Measurements from ENCODE around the gene MTHFSD. TPM values are rescaled to one million over a fixed set of nuclear protein-coding genes. Genes with fewer than 3 reads are reported as not detected.

MTHFSD gene
- total RNA-seq, 1 donor from 2014 or later, result 29.1 TPM

GRCh38 chr16:86510465-86511261, 44.4 kb downstream of the MTHFSD start, which contains the start of gene FOXF1:
Gene FOXF1 (plus strand): TSS chr16:86510527. CDS start chr16:86510570, 43 bp downstream.
- H3K4me1 Mint-ChIP-seq, result peaks cover 21% of the 10 kb centered on the region
- peak within 1 kb of the TSS; percentile 53 for H3K27ac Mint-ChIP-seq
- peaks cover 64% of the 10 kb centered on the region for H3K27me3 Mint-ChIP-seq
- peaks cover 4% of the 10 kb centered on the region for H3K36me3 Mint-ChIP-seq (ENCODE audit: low read depth)
- no peaks in the 10 kb centered on the region for H3K9me3 Mint-ChIP-seq
- DNase-seq, result peak; percentile 69
- peak within 1 kb of the TSS; percentile 75 for H3K4me3 Mint-ChIP-seq
- intact Hi-C loops (cut with micrococcal nuclease), result loop anchor here (5.0 kb wide), 1 partner anchor 223 kb away; no protein-coding TSS in a partner anchor

GRCh38 chr16:86509759-86510464, 45.1 kb downstream of the MTHFSD start:
- DNase-seq, result no peak
- Mint-ChIP-seq H3K27me3 (peaks cover 63% of the 10 kb centered on the region), H3K9me3 (no peaks in the 10 kb centered on the region), H3K36me3 (ENCODE audit: low read depth) (peaks cover 4% of the 10 kb centered on the region), H3K27ac (no peak overlapping the region), H3K4me1 (peaks cover 21% of the 10 kb centered on the region), H3K4me3 (peak overlapping the region; percentile 75)
- intact Hi-C loops (cut with micrococcal nuclease), result loop anchor here (2.0 to 5.0 kb wide), 2 partner anchors 55 to 223 kb away; no protein-coding TSS in a partner anchor

- intact Hi-C loops (cut with micrococcal nuclease), result loop anchor here (2.0 kb wide), 1 partner anchor 56 kb away; no protein-coding TSS in a partner anchor
- Mint-ChIP-seq H3K27me3 (peaks cover 64% of the 10 kb centered on the region), H3K4me1 (peaks cover 21% of the 10 kb centered on the region), H3K9me3 (no peaks in the 10 kb centered on the region), H3K27ac (peak overlapping the region; percentile 76), H3K36me3 (ENCODE audit: low read depth) (peaks cover 4% of the 10 kb centered on the region), H3K4me3 (peak overlapping the region; percentile 75)
- DNase-seq, result peak; percentile 82
Observed at GRCh38 chr16:86508947-86509758, 45.9 kb downstream of the MTHFSD start.

- Mint-ChIP-seq H3K9me3 (no peaks in the 10 kb centered on the region), H3K4me3 (peak overlapping the region; percentile 58), H3K27me3 (peaks cover 66% of the 10 kb centered on the region), H3K36me3 (ENCODE audit: low read depth) (peaks cover 4% of the 10 kb centered on the region), H3K4me1 (peaks cover 21% of the 10 kb centered on the region), H3K27ac (peak overlapping the region; percentile 69)
- DNase-seq, result no peak
- intact Hi-C loops (cut with micrococcal nuclease), result loop anchor here (2.0 kb wide), 1 partner anchor 57 kb away; no protein-coding TSS in a partner anchor
Observed at GRCh38 chr16:86508028-86508946, 46.7 kb downstream of the MTHFSD start.

- Mint-ChIP-seq H3K27ac (peak overlapping the region; percentile 69), H3K4me3 (peak overlapping the region; percentile 58), H3K9me3 (no peaks in the 10 kb centered on the region)
Observed at GRCh38 chr16:86507173-86508027, 47.6 kb downstream of the MTHFSD start.

GRCh38 chr16:86505899-86506864, 48.9 kb downstream of the MTHFSD start:
- Mint-ChIP-seq H3K27ac (peak overlapping the region; percentile 63), H3K9me3 (no peaks in the 10 kb centered on the region), H3K4me3 (no peak overlapping the region), H3K27me3 (peaks cover 72% of the 10 kb centered on the region), H3K36me3 (ENCODE audit: low read depth) (peaks cover 4% of the 10 kb centered on the region), H3K4me1 (peaks cover 18% of the 10 kb centered on the region)
- no peak for DNase-seq
- intact Hi-C loops (cut with micrococcal nuclease), result no loop called here

More at GRCh38 chr16:86507173-86508027, 47.6 kb downstream of the MTHFSD start:
- Mint-ChIP-seq H3K27me3 (peaks cover 67% of the 10 kb centered on the region), H3K4me1 (peaks cover 21% of the 10 kb centered on the region), H3K36me3 (ENCODE audit: low read depth) (peaks cover 4% of the 10 kb centered on the region)
- intact Hi-C loops (cut with micrococcal nuclease), result loop anchor here (2.0 kb wide), 1 partner anchor 57 kb away; no protein-coding TSS in a partner anchor
- DNase-seq, result no peak

- Mint-ChIP-seq H3K9me3 (no peaks in the 10 kb centered on the region), H3K4me1 (peaks cover 17% of the 10 kb centered on the region), H3K36me3 (ENCODE audit: low read depth) (peaks cover 2% of the 10 kb centered on the region), H3K4me3 (no peak overlapping the region), H3K27me3 (peaks cover 76% of the 10 kb centered on the region), H3K27ac (no peak overlapping the region)
- intact Hi-C loops (cut with micrococcal nuclease), result no loop called here
- no peak for DNase-seq
Observed at GRCh38 chr16:86505185-86505898, 49.7 kb downstream of the MTHFSD start.

GRCh38 chr16:86504315-86505184, 50.5 kb downstream of the MTHFSD start:
- H3K4me1 Mint-ChIP-seq, result peaks cover 17% of the 10 kb centered on the region
- intact Hi-C loops (cut with micrococcal nuclease), result no loop called here
- H3K27me3 Mint-ChIP-seq, result peaks cover 84% of the 10 kb centered on the region
- no peak overlapping the region for H3K27ac Mint-ChIP-seq
- H3K4me3 Mint-ChIP-seq, result no peak overlapping the region
- DNase-seq, result no peak
- peaks cover 2% of the 10 kb centered on the region for H3K36me3 Mint-ChIP-seq (ENCODE audit: low read depth)
- no peaks in the 10 kb centered on the region for H3K9me3 Mint-ChIP-seq

- peaks cover 2% of the 10 kb centered on the region for H3K36me3 Mint-ChIP-seq (ENCODE audit: low read depth)
Observed at GRCh38 chr16:86503830-86504229, 51.2 kb downstream of the MTHFSD start.

More at GRCh38 chr16:86503830-86504229, 51.2 kb downstream of the MTHFSD start:
- no peak overlapping the region for H3K27ac Mint-ChIP-seq
- H3K4me1 Mint-ChIP-seq, result peaks cover 13% of the 10 kb centered on the region
- no peak for DNase-seq
- H3K9me3 Mint-ChIP-seq, result no peaks in the 10 kb centered on the region
- H3K27me3 Mint-ChIP-seq, result peaks cover 86% of the 10 kb centered on the region
- intact Hi-C loops (cut with micrococcal nuclease), result no loop called here
- no peak overlapping the region for H3K4me3 Mint-ChIP-seq

All from activated CD4-positive, alpha-beta T cell treated with anti-CD3 and anti-CD28 coated beads, Interleukin-2, amount 10 ng/mL, durations not matched to agents 24 days and 14 days (primary cell).